HK-2 (cell line): ENCODE measurements around the gene MTHFD1L.
"Not testable (repeated sequence)": the region's sequence is repeated elsewhere in the genome, so short reads cannot be mapped to it uniquely, and the experiment has no call there.

Source experiments
- DNase-seq: peaks from one replicate; pipeline ENCODE4 v3.0.0-alpha.2; 2018; ENCODE audit not compliant: unreplicated experiment

Gene MTHFD1L

GRCh38 chr6:150865406-150866146 lies at the start of gene MTHFD1L:
MTHFD1L (plus strand) TSS chr6:150865702; CDS start chr6:150865823, 121 bp downstream.
- DNase-seq = peak; percentile 85

- not testable (repeated sequence) for DNase-seq
Observed at GRCh38 chr6:150816554-150816953, 48.9 kb upstream of the MTHFD1L start.

GRCh38 chr6:150822932-150823331 lies 42.6 kb upstream of the MTHFD1L start:
- DNase-seq = no peak

- no peak for DNase-seq
Observed at GRCh38 chr6:150826788-150827187, 38.7 kb upstream of the MTHFD1L start.

GRCh38 chr6:150828107-150828506 lies 37.4 kb upstream of the MTHFD1L start:
- not testable (repeated sequence) for DNase-seq

- no peak for DNase-seq
Observed at GRCh38 chr6:150830439-150831165, 34.9 kb upstream of the MTHFD1L start.

GRCh38 chr6:150831577-150831976 lies 33.9 kb upstream of the MTHFD1L start:
- no peak for DNase-seq

- no peak for DNase-seq
Observed at GRCh38 chr6:150835620-150836019, 29.9 kb upstream of the MTHFD1L start.

- DNase-seq = no peak
Observed at GRCh38 chr6:150840185-150840584, 25.3 kb upstream of the MTHFD1L start.

- no peak for DNase-seq
Observed at GRCh38 chr6:150841189-150841588, 24.3 kb upstream of the MTHFD1L start.

GRCh38 chr6:150841697-150842096 lies 23.8 kb upstream of the MTHFD1L start:
- DNase-seq = no peak

GRCh38 chr6:150844371-150844770 lies 21.1 kb upstream of the MTHFD1L start:
- DNase-seq = no peak

GRCh38 chr6:150846641-150847040 lies 18.9 kb upstream of the MTHFD1L start:
- no peak for DNase-seq

- DNase-seq = no peak
Observed at GRCh38 chr6:150848400-150848799, 17.1 kb upstream of the MTHFD1L start.

GRCh38 chr6:150854392-150854791 lies 11.1 kb upstream of the MTHFD1L start:
- not testable (repeated sequence) for DNase-seq

GRCh38 chr6:150855171-150855570 lies 10.3 kb upstream of the MTHFD1L start:
- not testable (repeated sequence) for DNase-seq

GRCh38 chr6:150857062-150857944 lies 8.2 kb upstream of the MTHFD1L start:
- peak; percentile 10 for DNase-seq

GRCh38 chr6:150857945-150858308 lies 7.6 kb upstream of the MTHFD1L start:
- DNase-seq = no peak

GRCh38 chr6:150861448-150862168 lies 3.9 kb upstream of the MTHFD1L start:
- not testable (repeated sequence) for DNase-seq

GRCh38 chr6:150863213-150863928 lies 2.1 kb upstream of the MTHFD1L start:
- no peak for DNase-seq

GRCh38 chr6:150865043-150865405 lies 478 bp upstream of the MTHFD1L start:
- DNase-seq = no peak
